ENCODE data around the gene LLGL1.

- TF ChIP-seq POLR2A (IDR thresholded peaks at IDR 0.05): no peak
- no peak for TF ChIP-seq CTCF (IDR thresholded peaks at IDR 0.05)
These were observed 23.4 kb downstream of the LLGL1 start for GRCh38 chr17:18248811-18249210.
